NOMO-1 treated with dmso at 0.1 percent for 144 hours (cell line): Measurements from ENCODE around the gene COA1.
"Not testable (repeated sequence)": the region's sequence is repeated elsewhere in the genome, so short reads cannot be mapped to it uniquely, and the experiment has no call there.

Experiments used
- DNase-seq: peaks from one replicate; lab custom pipeline; 2025; ENCODE audit not compliant: unreplicated experiment; lab: John Stamatoyannopoulos, UW

The COA1 gene, protein sequence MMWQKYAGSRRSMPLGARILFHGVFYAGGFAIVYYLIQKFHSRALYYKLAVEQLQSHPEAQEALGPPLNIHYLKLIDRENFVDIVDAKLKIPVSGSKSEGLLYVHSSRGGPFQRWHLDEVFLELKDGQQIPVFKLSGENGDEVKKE

DNA sequence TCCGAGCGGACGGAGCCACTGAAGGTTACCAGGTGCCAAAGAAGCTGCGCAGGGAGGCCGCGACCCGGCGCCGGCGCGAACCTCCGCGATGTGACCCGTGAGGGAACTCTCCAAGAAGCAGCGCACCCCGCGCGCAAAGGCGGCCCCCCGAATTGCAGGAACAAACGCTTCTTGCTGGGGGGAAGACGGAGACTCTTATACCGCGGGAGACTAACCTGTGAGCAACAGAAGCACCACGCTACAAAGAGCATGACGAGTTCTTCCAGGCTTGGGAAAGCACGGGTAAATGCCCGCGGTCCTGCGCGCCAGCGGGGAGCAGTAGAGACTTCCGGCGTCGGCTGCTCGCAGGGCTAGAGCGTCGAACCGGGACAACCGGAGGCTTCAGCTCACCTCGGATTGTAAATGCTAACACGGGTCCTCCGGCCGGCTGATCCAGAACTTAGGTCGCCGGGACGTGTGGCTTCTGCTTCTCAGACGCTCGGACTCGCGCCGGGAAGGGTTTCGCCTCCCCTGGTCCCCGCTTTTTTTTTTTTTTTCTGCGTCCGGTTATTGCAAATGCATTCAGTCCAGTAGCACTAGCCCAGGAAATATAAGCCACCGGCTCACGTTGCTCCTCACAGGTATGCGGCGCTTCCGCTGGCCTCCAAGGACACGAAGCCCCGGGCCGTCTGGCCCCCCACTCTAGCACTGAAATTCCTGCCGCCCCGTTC, at the start of gene COA1:
Gene COA1 (minus strand): TSS at position 310 of the 710 bp plus-strand sequence. CDS start 80,909 bp downstream, outside the sequence.
- DNase-seq: peak; percentile 71

DNA sequence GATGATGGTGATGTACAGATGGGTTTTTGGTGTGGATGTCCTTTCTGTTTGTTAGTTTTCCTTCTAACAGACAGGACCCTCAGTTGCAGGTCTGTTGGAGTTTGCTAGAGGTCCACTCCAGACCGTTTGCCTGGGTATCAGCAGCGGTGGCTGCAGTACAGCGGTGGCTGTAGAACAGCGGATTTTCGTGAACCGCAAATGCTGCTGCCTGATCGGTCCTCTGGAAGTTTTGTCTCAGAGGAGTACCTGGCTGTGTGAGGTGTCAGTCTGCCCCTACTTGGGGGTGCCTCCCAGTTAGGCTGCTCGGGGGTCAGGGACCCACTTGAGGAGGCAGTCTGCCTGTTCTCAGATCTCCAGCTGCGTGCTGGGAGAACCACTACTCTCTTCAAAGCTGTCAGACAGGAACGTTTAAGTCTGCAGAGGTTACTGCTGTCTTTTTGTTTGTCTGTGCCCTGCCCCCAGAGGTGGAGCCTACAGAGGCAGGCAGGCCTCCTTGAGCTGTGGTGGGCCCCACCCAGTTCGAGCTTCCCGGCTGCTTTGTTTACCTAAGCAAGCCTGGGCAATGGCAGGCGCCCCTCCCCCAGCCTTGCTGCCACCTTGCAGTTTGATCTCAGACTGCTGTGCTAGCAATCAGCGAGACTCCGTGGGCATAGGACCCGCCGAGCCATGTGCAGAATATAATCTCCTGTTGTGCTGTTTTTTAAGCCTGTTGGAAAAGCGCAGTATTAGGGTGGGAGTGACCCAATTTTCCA, 49.1 kb upstream of the COA1 start:
- DNase-seq: not testable (repeated sequence)

DNA sequence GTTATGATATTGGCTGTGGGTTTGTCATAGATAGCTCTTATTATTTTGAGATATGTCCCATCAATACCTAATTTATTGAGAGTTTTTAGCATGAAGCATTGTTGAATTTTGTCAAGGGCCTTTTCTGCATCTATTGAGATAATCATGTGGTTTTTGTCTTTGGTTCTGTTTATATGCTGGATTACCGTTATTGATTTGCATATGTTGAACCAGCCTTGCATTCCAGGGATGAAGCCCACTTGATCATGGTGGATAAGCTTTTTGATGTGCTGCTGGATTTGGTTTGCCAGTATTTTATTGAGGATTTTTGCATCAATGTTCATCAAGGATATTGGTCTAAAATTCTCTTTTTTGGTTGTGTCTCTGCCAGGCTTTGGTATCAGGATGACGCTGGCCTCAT, 45.9 kb upstream of the COA1 start:
- DNase-seq: not testable (repeated sequence)

DNA sequence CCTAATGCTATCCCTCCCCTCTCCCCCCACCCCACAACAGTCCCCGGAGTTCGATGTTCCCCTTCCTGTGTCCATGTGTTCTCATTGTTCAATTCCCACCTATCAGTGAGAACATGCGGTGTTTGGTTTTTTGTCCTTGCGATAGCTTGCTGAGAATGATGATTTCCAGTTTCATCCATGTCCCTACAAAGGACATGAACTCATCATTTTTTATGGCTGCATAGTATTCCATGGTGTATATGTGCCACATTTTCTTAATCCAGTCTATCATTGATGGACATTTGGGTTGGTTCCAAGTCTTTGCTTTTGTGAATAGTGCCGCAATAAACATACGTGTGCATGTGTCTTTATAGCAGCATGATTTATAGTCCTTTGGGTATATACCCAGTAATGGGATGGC, 43.9 kb upstream of the COA1 start:
- DNase-seq: not testable (repeated sequence)

DNA sequence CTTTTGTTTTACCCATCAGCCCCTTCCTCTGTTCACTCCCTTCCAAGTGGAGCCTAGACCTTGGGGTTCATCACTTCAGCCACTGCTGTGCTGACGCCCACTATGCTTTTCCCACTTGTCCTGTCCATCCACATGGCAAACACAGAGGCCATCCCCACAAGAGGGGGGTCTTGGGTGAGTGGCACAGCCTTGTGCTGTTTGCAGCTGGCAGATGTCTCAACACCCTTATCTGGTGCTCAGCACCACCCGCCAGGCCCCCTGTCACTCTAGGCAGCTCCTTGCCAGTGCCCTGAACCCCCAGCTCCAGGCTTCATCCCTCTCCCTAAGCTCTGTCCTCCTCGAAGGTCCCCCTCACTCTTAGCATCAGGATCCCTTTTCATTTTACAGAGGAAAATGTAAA, 42.2 kb upstream of the COA1 start:
- DNase-seq: no peak

DNA sequence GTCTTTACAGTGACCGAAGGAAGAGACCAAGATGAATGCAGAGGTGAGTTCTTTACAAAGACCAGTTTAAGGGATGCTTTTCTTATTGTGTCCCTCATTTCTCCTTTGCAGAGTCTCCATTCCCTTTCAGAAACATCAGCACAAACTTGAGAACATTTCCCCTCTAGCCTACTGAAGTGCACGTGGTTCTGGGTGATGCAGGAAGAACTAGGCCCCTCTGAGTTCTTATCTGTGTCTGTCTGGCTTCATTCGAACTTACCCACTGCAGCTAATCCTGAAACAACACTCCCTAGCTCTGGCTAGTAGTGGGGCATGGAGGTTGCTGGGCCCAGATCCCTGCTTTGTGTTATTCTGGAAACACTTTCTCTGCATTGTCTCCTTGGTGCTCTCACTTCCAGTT, 41.8 kb upstream of the COA1 start:
- no peak for DNase-seq

DNA sequence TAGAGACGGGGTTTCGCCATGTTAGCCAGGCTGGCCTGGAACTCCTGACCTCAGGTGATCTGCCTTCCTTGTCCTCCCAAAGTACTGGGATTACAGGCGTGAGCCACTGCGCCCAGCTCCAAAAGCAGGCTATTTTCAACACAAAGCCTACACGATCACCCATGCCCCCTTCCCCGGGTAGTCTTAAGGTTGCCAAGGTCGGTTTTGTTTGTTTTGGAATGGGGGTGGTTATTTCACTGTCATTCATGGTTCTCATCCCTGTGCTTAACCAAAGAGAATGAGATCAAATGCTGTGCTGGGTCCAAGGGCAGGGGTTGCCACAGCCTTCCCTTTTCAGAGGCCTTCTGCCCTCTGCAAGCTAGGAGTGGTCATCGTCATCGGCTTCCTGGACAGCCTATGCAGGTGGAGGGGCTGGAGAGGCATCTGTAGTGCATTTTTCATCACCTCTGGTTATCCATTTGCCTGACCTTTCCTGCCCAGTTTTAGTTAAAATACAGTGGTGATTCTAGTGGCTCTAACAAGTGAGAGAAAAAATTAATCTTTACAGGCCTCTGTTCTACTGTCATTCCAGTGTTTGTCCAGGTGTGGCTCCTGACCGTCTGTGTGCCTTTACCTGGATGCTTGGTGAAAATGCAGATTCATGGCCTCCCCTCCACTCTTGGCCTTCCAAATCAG, 40.6 kb upstream of the COA1 start:
- no peak for DNase-seq

DNA sequence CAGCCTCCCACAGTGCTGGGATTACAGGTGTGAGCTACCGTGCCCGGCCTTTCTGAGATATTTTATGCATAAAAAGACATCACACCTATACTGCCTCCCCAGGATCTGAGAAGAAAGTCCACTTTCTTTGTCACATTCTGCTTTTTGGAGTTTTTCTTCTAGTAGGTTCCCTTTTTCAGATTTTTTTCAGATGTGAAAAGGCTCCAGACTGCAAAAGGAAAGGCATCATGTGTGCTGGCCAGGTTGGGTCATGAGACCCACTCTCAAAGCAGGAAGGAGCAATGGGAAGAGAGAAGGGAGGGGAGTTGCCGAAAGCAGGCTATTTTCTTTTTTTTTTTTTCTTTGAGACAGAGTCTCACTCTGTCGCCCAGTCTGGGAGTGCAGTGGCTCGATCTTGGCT, 40.0 kb upstream of the COA1 start:
- DNase-seq: no peak

DNA sequence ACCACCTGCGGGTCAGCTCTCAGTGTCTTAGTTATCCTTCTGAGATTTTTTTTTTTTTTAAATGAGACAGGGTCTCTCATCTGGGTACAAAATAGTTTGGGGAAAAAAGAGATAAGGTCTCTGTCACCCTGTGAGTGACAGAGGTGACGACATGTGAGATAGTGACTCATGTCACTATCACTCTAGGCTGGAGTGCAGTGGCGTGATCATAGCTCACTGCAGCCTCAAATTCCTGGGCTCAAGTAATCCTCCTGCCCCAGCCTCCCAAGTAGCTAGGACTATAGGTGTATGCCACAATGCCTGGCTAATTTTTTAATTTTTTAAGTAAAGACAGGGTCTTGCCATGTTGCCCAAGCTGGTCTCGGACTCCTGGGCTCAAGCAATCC, 39.6 kb upstream of the COA1 start:
- no peak for DNase-seq

DNA sequence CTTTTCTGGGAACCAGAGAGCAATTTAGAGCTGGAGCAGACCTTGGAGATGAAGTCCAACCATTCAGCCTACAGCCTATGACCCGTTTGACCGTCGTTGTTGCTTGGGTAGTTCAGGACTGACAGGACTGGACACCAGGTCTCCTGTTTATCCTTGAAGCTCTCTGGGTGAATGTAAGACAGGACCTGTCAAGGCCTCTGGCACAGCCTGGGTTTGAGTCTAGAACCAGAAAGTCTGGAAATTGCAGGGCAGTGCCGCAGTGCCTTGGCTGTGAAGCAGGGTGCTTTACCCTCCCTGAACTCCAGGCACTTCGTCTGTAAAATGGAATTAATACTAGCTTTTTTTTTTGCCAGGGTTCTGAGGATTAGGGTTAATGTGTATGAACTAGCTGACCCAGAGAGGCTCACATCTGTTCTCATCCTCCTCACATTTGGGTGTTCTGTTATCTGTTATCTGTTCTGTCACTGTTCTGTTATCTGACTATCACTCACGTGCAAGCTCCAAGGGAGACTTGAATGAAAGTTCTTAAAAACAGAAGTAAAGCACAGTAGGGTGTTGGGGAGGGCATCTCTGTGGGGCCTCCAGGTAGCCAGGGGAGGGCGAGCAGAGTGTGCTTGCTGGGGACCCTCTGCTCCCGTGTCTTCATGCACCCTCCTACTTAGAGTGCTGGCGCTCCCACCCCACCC, 39.0 kb upstream of the COA1 start:
- no peak for DNase-seq

DNA sequence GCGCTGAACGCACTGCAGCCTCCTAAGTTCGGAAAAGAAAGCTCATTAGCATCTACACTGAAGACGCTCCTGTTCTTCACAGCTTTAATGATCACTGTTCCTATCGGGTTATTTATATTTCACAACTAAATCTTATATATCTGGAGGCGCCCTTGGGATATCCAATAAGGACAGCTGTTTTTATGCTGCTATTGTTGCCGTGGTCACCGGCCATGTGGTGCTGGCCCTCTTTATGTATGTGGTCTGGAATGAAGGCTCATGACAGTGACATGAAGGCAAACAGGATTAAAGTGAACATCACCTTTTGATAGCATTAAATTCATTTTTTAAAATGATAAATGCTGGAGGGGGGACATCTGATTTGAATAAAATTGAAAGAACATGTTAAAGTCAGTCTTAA, 38.0 kb upstream of the COA1 start:
- no peak for DNase-seq

DNA sequence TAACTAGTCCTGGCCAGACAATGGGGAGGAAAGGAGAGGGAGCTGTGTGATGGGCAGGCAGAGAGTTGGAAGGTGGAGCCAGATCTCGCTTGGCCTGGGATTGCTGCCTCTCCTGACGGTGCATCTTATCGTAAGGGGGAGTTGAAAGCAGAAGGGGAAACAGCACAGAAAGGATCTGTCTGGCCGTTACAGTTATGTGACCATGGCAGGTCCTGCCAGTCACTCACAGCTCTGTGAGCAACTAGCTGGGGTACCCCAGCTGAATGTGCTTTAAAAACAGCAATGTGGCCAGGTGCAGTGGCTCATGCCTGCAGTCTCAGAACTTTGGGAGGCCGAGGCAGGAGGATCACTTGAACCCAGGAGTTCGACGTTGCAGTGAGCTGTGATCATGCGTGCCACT, 37.2 kb upstream of the COA1 start:
- DNase-seq: no peak

DNA sequence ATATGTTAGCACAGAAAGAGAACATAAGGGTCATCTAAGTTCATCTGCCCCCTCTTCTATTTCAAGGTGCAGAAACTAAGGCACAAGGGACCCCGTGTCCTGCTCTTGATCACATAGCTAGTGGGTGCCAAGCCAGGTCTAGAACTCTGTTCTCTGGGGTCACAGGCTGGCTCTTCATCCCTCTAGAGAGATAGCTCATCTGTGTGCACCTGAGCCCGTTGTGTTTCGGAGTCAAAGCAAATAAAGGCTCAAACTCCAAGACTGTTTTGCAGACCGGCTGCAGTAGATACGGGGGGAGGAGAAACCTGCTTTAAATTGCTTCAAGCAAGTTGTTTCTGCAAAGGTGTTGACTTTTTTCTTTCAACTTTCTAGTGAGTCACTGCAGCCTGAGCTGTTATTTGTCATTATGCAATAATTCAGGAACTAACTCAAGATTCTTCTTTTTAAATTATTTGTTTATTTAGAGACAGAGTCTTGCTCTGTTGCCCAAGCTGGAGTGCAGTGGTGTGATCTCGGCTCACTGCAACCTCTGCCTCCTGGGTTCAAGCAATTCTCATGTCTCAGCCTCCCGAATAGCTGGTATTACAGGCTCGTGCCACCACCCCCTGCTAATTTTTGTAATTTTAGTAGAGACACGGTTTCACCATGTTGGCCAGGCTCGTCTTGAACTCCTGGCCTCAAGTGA, 35.6 kb upstream of the COA1 start:
- DNase-seq: peak; percentile 33

DNA sequence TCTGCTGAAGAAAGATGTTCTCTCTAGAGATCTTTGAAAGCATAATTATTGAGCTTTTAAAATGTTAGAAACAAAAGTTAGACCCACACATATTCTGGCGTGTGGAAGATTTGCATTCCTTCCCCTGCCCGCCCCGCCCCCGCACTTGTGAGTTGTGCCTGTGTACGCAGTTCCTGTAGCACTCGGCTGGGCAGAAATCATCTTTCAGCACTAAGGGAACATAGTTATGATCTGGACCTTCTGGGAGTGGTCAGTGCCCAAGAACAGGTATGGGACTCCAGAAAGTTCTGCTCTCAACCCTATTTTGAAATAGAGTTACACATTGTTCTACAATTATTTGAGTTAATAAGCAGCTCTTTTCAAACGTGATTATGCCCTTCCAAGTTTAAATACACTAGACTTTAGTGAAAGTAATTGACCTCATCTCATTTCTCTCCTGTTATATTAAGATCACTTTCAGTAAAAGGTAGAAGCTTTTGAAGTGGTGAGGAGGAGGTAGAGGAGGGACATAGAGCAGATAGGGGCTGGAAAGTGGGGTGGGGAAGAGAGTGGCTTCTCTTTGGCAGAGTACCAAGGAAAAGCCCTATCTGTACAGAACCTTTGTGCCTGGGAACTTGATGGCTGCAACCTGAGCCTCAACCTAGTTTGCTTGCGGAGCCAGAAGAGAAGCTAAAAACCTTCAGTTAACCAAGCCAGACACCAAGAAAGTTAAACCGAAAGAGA, 34.9 kb upstream of the COA1 start:
- DNase-seq: no peak

DNA sequence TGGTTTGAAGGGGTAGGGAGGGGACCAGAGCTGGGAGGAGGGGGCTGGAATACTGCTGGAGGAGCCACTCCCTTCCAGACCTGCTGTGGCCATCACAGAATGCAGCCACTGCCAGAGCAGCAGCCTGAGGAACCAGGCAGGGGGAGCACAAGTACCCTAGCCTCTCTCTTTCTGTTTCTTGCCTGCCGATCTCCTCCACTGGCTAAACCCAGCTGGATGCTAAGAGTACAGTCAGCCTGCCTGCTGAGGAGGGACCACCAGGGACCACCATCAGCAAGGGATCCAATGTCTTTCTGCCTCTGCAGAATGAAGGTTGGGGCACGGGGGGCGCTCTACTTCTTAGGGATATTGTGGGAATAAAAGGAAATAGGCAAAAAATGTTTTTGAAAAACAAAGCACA, 33.9 kb upstream of the COA1 start:
- DNase-seq: no peak

DNA sequence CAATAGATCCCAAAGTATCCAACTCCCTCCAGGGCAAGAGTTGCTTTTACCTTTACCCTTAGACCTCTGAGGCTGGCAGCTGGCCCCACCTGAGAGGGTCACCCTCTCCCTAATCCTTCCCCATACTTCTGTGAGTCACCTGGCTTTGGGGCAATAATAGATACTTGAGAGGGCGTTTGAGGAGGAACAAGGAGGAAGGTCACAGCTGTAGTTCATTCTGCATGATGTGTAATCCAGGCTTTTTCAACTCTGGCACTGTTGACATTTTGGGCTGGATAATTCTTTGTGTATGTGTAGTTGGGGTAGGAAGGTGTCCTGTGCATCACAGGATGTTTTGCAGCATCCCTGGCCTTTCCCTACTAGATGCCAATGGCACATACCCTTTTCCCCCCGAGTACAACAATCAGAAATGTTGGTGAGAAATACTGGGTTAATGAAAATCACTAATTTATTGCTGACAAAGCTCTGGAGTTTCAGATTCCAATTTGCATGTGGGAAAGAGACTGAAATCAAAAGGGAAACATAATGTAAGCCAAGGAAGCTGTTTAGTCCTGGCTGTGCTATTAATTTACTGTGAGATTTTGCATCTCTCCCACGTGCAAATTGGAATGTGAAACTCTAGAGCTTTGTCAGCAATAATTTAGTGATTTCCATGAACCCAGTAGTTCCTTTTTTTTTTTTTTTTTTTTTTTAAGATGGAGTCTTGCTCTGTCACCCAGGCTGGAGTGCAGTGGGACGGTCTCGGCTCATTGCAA, 32.8 kb upstream of the COA1 start:
- no peak for DNase-seq

DNA sequence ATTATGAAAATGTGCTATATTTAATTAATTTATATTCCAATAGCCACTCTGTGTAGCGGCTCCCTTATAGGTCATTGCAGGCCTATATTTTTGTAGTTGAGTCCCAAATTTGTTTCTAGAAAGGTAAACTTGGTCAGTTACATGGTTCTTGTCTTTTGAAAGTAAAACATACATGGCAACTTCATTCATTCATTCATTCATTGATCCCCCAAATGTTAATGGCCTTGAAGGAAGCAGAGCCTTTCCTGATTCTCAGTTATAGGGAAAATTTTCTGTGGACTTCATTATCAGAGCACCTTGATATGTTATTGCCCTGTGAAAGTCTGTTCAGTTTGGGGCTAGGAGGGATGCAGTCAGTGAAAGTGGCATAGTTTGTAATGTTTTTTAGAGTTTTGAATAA, 32.1 kb upstream of the COA1 start:
- no peak for DNase-seq

DNA sequence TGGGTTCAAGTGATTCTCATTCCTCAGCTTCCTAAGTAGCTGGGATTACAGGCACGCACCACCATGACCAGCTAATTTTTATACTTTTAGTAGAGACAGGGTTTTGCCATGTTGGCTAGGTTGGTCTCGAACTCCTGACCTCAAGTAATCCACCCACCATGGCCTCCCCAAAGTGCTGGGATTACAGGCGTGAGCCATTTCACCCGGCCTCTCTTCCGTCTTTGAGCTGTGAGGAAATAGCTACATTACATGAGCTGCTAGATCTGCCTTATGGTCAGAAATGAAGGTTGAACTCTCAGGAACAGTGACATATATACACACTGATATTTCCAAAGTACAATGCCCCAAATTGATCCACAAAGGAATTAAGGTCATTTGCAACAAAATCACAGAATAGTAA, 31.5 kb upstream of the COA1 start:
- no peak for DNase-seq
